ENCODE measurements around the gene LRRTM4. TPM values are rescaled to one million over a fixed set of nuclear protein-coding genes. Genes with fewer than 3 reads are reported as not detected.
A peak's percentile ranks its signal among the peaks of the same experiment; 100 is the strongest.

The LRRTM4 gene
- total and polyA plus RNA-seq, 2 of the 13 experiments (the other 11 are each of a cell fraction or from before 2014, with no cell fraction given), result 1.2 TPM

DNA sequence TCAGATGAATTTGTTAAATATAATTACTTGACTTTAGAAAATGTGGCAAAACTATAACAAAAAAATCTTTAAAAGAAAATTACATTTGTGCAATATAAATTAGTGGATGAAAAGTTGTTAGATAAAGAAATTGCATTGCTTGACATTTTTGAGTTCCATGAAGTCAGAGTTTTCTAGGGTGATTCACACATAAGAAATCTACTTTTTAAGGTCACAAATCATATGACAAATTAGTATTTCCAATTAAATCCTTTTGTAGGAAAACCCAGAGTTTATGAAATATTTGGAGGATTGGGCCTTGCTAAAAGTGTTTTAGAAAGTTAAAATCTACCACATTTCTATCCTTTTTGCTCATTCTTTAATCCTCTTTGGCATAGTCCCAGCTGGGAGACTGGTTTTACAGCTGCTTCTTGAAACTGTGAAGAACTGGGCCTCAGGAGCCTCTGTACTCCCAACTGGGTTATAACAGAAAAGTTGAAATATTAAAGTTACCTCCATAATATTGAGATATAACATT lies 289.2 kb downstream of the LRRTM4 start:
- Histone ChIP-seq H3K36me3 (replicated peaks in 1 of 2; ENCODE audit: control insufficient read depth in 1 of 2, insufficient read depth in 2 of 2, low read length in 2 of 2) (no peaks in the 10 kb centered on the region), H3K9me3 (ENCODE audit: low read length) (no peaks in the 10 kb centered on the region), H3K79me2 (ENCODE audit: insufficient read depth, low read length) (no peaks in the 10 kb centered on the region), H3K4me2 (ENCODE audit: low read depth, low read length) (no peak overlapping the region), H3K9ac (ENCODE audit: insufficient read depth, low read depth, low read length) (no peak overlapping the region), H2AFZ (ENCODE audit: low read length) (no peak overlapping the region), H3K4me3 (replicated peaks in 1 of 3; ENCODE audit: insufficient read depth in 1 of 3, low read depth in 2 of 3, low read length in 3 of 3) (no peak overlapping the region), H3K27me3 (ENCODE audit: control insufficient read depth in 1 of 2, insufficient read depth in 2 of 2, low read length in 2 of 2) (no peaks in the 10 kb centered on the region), H3K27ac (ENCODE audit: extremely low read length, insufficient read depth, low read length) (no peak overlapping the region), H4K20me1 (ENCODE audit: insufficient read depth, low read length) (no peaks in the 10 kb centered on the region), H3K4me1 (ENCODE audit: insufficient read depth, low read length) (no peaks in the 10 kb centered on the region)
- no peak for FAIRE-seq
- POLR2A ChIA-PET, result no interaction called here
- no peak for ATAC-seq
- DNase-seq (ENCODE audit: low spot score), result no peak
- intact Hi-C loops (cut with micrococcal nuclease; ENCODE audit: unreplicated experiment) (no loop called here), in situ Hi-C loops (cut with HindIII; ENCODE audit: extremely low pct_ligation_motif_present, low pct_unique_long_range_greater_than_20kb) (no loop called here)
- CTCF ChIA-PET (ENCODE audit: low intra/inter-chr PET ratio, low total read pairs), result no interaction called here
- TF ChIP-seq SOX6 (IDR thresholded peaks at IDR 0.05) (no peak), SOX6 (CRISPR knock-in tag; IDR thresholded peaks at IDR 0.05) (no peak)
- BruUV-seq (replicated peaks), result no TSS peak

DNA sequence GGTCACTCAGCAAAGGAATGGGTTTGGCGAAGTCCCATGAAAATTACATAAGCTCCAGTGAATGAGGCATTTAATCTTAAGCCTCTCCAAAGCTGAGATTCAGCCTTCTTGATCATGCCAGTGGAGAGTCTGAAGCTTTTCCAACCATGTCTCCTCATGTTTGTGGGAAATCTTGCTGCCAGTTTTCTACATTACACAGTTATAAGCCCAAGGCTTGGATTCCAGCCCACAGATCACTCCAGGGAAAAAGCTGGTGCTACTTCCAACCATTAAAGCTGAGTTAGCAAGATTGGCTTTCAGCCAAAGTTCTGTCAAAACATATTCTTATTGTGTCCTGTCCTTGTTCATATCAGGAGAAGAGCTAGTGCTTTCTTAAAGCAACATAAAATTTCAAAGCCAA lies 293.8 kb downstream of the LRRTM4 start:
- POLR2A ChIA-PET, result no interaction called here
- H2AFZ ChIP-seq (ENCODE audit: low read length), result no peak overlapping the region
- in situ Hi-C loops (cut with HindIII; ENCODE audit: extremely low pct_ligation_motif_present, low pct_unique_long_range_greater_than_20kb) (no loop called here), intact Hi-C loops (cut with micrococcal nuclease; ENCODE audit: unreplicated experiment) (no loop called here)
- FAIRE-seq, result no peak
- H3K79me2 ChIP-seq (ENCODE audit: insufficient read depth, low read length), result no peaks in the 10 kb centered on the region
- CTCF ChIA-PET (ENCODE audit: low intra/inter-chr PET ratio, low total read pairs), result no interaction called here
- no peaks in the 10 kb centered on the region for H3K9me3 ChIP-seq (ENCODE audit: low read length)
- H3K27me3 ChIP-seq (ENCODE audit: control insufficient read depth in 1 of 2, insufficient read depth in 2 of 2, low read length in 2 of 2), result no peaks in the 10 kb centered on the region; a peak in 1 of 5 replicates
- BruUV-seq (replicated peaks), result no TSS peak
- no peaks in the 10 kb centered on the region for H3K4me1 ChIP-seq (ENCODE audit: insufficient read depth, low read length)
- WGBS (ENCODE audit: low lambda C conversion rate), result 3% methylated on average over 1 of the region's 1 CpG
- ATAC-seq, result no peak
- no peak overlapping the region for H3K4me3 ChIP-seq (replicated peaks in 1 of 3; ENCODE audit: insufficient read depth in 1 of 3, low read depth in 2 of 3, low read length in 3 of 3)
- no peaks in the 10 kb centered on the region for H3K36me3 ChIP-seq (replicated peaks in 1 of 2; ENCODE audit: control insufficient read depth in 1 of 2, insufficient read depth in 2 of 2, low read length in 2 of 2)
- DNase-seq (ENCODE audit: low spot score), result no peak
- no peaks in the 10 kb centered on the region for H4K20me1 ChIP-seq (ENCODE audit: insufficient read depth, low read length)
- no peak overlapping the region for H3K4me2 ChIP-seq (ENCODE audit: low read depth, low read length)
- H3K9ac ChIP-seq (ENCODE audit: insufficient read depth, low read depth, low read length), result no peak overlapping the region
- TF ChIP-seq KAT7 (CRISPR knock-in tag; IDR thresholded peaks at IDR 0.05; ENCODE audit: borderline replicate concordance) (no peak), SP1 (IDR thresholded peaks at IDR 0.05) (no peak), SP1 (CRISPR knock-in tag; IDR thresholded peaks at IDR 0.05) (no peak), MAFK (conservative IDR thresholded peaks at IDR 0.05 in 1 of 2, IDR thresholded peaks at IDR 0.05 in 1 of 2; ENCODE audit: low read length in 2 of 2) (peak; percentile 71 to 78; a peak in 3 of 4 replicates), CHD4 (IDR thresholded peaks at IDR 0.05; ENCODE audit: borderline replicate concordance, low read length) (no peak), MAFF (IDR thresholded peaks at IDR 0.05; ENCODE audit: low read depth, low read length) (peak; percentile 66)
- TF ChIP-seq, protein P1, sequence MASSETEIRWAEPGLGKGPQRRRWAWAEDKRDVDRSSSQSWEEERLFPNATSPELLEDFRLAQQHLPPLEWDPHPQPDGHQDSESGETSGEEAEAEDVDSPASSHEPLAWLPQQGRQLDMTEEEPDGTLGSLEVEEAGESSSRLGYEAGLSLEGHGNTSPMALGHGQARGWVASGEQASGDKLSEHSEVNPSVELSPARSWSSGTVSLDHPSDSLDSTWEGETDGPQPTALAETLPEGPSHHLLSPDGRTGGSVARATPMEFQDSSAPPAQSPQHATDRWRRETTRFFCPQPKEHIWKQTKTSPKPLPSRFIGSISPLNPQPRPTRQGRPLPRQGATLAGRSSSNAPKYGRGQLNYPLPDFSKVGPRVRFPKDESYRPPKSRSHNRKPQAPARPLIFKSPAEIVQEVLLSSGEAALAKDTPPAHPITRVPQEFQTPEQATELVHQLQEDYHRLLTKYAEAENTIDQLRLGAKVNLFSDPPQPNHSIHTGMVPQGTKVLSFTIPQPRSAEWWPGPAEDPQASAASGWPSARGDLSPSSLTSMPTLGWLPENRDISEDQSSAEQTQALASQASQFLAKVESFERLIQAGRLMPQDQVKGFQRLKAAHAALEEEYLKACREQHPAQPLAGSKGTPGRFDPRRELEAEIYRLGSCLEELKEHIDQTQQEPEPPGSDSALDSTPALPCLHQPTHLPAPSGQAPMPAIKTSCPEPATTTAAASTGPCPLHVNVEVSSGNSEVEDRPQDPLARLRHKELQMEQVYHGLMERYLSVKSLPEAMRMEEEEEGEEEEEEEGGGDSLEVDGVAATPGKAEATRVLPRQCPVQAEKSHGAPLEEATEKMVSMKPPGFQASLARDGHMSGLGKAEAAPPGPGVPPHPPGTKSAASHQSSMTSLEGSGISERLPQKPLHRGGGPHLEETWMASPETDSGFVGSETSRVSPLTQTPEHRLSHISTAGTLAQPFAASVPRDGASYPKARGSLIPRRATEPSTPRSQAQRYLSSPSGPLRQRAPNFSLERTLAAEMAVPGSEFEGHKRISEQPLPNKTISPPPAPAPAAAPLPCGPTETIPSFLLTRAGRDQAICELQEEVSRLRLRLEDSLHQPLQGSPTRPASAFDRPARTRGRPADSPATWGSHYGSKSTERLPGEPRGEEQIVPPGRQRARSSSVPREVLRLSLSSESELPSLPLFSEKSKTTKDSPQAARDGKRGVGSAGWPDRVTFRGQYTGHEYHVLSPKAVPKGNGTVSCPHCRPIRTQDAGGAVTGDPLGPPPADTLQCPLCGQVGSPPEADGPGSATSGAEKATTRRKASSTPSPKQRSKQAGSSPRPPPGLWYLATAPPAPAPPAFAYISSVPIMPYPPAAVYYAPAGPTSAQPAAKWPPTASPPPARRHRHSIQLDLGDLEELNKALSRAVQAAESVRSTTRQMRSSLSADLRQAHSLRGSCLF (CRISPR knock-in tag; IDR thresholded peaks at IDR 0.05; ENCODE audit: borderline replicate concordance), result no peak
- no peak overlapping the region for H3K27ac ChIP-seq (ENCODE audit: extremely low read length, insufficient read depth, low read length)
